ENCODE measurements around the gene HNRNPA3.

DNA sequence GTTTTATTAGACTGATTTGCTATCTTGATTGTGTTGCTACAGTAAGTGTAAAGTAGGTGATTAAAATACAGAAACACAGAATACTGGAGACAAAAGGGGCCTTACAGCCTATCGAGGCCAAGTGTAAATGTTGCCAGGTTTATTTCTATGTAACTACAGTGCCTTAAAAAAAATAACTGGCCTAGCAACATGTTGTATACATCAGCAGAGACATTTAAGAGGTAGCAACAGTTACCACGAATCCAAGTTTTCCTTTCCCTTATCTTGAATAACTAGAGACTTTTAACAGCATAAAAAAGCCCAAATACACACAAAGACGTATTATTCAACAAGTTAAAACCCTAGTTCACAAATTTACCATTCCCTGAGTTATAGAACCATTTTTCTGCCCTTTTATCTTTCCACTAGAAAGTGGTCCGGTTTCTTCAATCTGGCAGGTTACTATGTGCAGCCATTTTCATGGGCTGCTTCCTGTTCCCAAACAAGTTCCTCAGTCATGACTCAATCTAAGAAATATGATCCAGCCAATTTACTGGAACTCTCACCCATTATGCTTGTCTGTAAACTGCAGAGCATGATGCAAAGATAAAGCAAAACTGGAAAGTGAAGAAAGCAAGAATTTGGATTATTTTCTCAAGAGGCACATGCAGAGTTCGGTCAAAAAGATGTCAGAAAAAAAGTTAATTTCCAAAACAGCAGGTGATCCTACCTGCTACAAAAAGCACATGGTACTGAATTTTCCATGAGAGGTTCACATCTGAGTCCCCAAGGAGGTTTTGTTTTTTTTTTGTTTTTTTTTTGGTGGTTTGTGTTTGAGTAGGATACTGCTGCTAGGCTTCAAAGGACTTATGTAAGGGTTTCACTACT lies 29.8 kb downstream of the HNRNPA3 start:
- TF ChIP-seq, protein P1, sequence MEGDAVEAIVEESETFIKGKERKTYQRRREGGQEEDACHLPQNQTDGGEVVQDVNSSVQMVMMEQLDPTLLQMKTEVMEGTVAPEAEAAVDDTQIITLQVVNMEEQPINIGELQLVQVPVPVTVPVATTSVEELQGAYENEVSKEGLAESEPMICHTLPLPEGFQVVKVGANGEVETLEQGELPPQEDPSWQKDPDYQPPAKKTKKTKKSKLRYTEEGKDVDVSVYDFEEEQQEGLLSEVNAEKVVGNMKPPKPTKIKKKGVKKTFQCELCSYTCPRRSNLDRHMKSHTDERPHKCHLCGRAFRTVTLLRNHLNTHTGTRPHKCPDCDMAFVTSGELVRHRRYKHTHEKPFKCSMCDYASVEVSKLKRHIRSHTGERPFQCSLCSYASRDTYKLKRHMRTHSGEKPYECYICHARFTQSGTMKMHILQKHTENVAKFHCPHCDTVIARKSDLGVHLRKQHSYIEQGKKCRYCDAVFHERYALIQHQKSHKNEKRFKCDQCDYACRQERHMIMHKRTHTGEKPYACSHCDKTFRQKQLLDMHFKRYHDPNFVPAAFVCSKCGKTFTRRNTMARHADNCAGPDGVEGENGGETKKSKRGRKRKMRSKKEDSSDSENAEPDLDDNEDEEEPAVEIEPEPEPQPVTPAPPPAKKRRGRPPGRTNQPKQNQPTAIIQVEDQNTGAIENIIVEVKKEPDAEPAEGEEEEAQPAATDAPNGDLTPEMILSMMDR (conservative IDR thresholded peaks at IDR 0.05; ENCODE audit: low read length), result no peak
- TF ChIP-seq EZH2phosphoT487 (IDR thresholded peaks at IDR 0.05; ENCODE audit: borderline replicate concordance, low read depth, low read length), result no peak

Measured in OCI-LY7 (cell line).